WTC11 (cell line): ENCODE data around the gene HECTD4. TPM values are rescaled to one million over a fixed set of nuclear protein-coding genes. Genes with fewer than 3 reads are reported as not detected.

Source experiments
- ATAC-seq: fragments of 200-7000 bp; cut with Tn5 transposase; 2 replicates; pipeline ENCODE4 v1.10.0; 2021; ENCODE audit warnings: mild to moderate bottlenecking, moderate library complexity
- CTCF ChIA-PET: fragments of 300-600 bp; sonication (Branson Sonifier 250); formaldehyde crosslinking; loops from one replicate; lab custom pipeline; 2021; ENCODE audit warnings: antibody characterized with exemption; lab: Charles Lee
- POLR2A ChIA-PET: fragments of 350-600 bp; sonication (Branson Sonifier 250); formaldehyde crosslinking; loops from one replicate; lab custom pipeline; 2021; ENCODE audit warnings: antibody characterized with exemption; lab: Charles Lee
- DNase-seq: peaks from one replicate; pipeline ENCODE4 v3.0.0; 2021; ENCODE audit warnings: low spot score
- H3K27ac Mint-ChIP-seq: 2 replicates; pipeline ENCODE4 v1.8.0; 2021; ENCODE audit warnings: mixed read lengths
- H3K27me3 Mint-ChIP-seq: 2 replicates; pipeline ENCODE4 v1.8.0; 2021; ENCODE audit warnings: low read depth, mild to moderate bottlenecking, moderate library complexity, mixed read lengths
- H3K36me3 Mint-ChIP-seq: 2 replicates; pipeline ENCODE4 v1.8.0; 2021; ENCODE audit warnings: mixed read lengths
- H3K4me1 Mint-ChIP-seq: 2 replicates; pipeline ENCODE4 v1.8.0; 2022; ENCODE audit warnings: mixed read lengths
- H3K4me3 Mint-ChIP-seq: 2 replicates; pipeline ENCODE4 v1.8.0; 2021; ENCODE audit warnings: mild to moderate bottlenecking, moderate library complexity, mixed read lengths
- H3K9me3 Mint-ChIP-seq: 2 replicates; pipeline ENCODE4 v1.8.0; 2021; ENCODE audit warnings: mixed read lengths
- ETV6 ChIP-seq: sonication (generic); formaldehyde crosslinking; IDR thresholded peaks from 2 replicates; pipeline ENCODE4 v1.8.1; 2022; ENCODE audit warnings: mild to moderate bottlenecking, missing genetic modification reagents
- FOXK1 ChIP-seq: sonication (generic); formaldehyde crosslinking; IDR thresholded peaks from 2 replicates; pipeline ENCODE4 v1.8.0; 2022; ENCODE audit warnings: mild to moderate bottlenecking, moderate library complexity, missing genetic modification reagents
- IRF2 ChIP-seq: sonication (generic); formaldehyde crosslinking; IDR thresholded peaks from 2 replicates; pipeline ENCODE4 v1.8.0; 2022; ENCODE audit warnings: low read depth, missing genetic modification reagents, borderline replicate concordance
- JAZF1 ChIP-seq: fragments of 250-450 bp; sonication (Bioruptor Pico); IDR thresholded peaks from 2 replicates; pipeline ENCODE4 v1.9.0; 2021; ENCODE audit warnings: moderate library complexity, mild to moderate bottlenecking, inconsistent platforms
- KAT7 ChIP-seq: sonication (generic); formaldehyde crosslinking; IDR thresholded peaks from 2 replicates; pipeline ENCODE4 v1.8.1; 2023; ENCODE audit warnings: missing genetic modification reagents, mild to moderate bottlenecking, borderline replicate concordance
- NFATC4 ChIP-seq: fragments of 250-450 bp; sonication (Bioruptor Pico); IDR thresholded peaks from 2 replicates; pipeline ENCODE4 v1.9.0; 2021; ENCODE audit warnings: mild to moderate bottlenecking
- NFYB ChIP-seq: sonication (generic); formaldehyde crosslinking; conservative IDR thresholded peaks from 2 replicates; pipeline ENCODE4 v1.8.0; 2022; ENCODE audit warnings: low read depth, missing genetic modification reagents
- OVOL2 ChIP-seq: fragments of 250-450 bp; sonication (Bioruptor Pico); IDR thresholded peaks from 2 replicates; pipeline ENCODE4 v1.9.0; 2021; ENCODE audit warnings: mild to moderate bottlenecking, borderline replicate concordance
- PRDM15 ChIP-seq: sonication (generic); formaldehyde crosslinking; IDR thresholded peaks from 2 replicates; pipeline ENCODE4 v1.8.0; 2022; ENCODE audit warnings: missing genetic modification reagents
- RORB ChIP-seq: fragments of 250-450 bp; sonication (Bioruptor Pico); IDR thresholded peaks from 2 replicates; pipeline ENCODE4 v1.9.0; 2021; ENCODE audit warnings: mild to moderate bottlenecking
- SP1 ChIP-seq: sonication (generic); formaldehyde crosslinking; conservative IDR thresholded peaks from 2 replicates; pipeline ENCODE4 v1.8.1; 2022; ENCODE audit warnings: missing genetic modification reagents
- STAT6 ChIP-seq: sonication (generic); formaldehyde crosslinking; conservative IDR thresholded peaks from 2 replicates; pipeline ENCODE4 v1.8.1; 2023; ENCODE audit warnings: mild to moderate bottlenecking, low read depth, missing genetic modification reagents, moderate library complexity
- TCF7 ChIP-seq: sonication (generic); formaldehyde crosslinking; IDR thresholded peaks from 2 replicates; pipeline ENCODE4 v1.8.0; 2022; ENCODE audit warnings: mild to moderate bottlenecking, low read depth, missing genetic modification reagents, moderate library complexity
- USF1 ChIP-seq: sonication (generic); formaldehyde crosslinking; IDR thresholded peaks from 2 replicates; pipeline ENCODE4 v1.8.0; 2022; ENCODE audit warnings: mild to moderate bottlenecking, missing genetic modification reagents
- ZNF232 ChIP-seq: sonication (generic); formaldehyde crosslinking; IDR thresholded peaks from 2 replicates; pipeline ENCODE4 v1.8.0; 2022; ENCODE audit warnings: mild to moderate bottlenecking, missing genetic modification reagents
- ZNF281 ChIP-seq: sonication (generic); formaldehyde crosslinking; IDR thresholded peaks from 2 replicates; pipeline ENCODE4 v1.8.0; 2023; ENCODE audit warnings: mild to moderate bottlenecking, missing genetic modification reagents
- ZNF423 ChIP-seq: fragments of 250-450 bp; sonication (Bioruptor Pico); IDR thresholded peaks from 2 replicates; pipeline ENCODE4 v2.1.2; 2022; ENCODE audit warnings: mild to moderate bottlenecking, moderate library complexity
- total RNA-seq: library from RNA; stranded (reverse); gene quantifications from 3 replicates; pipeline ENCODE4 v1.2.3, GENCODE V29; 2021
- TF ChIP-seq, protein P1 (sequence below): sonication (generic); formaldehyde crosslinking; IDR thresholded peaks from 2 replicates; pipeline ENCODE4 v1.8.1; 2023; ENCODE audit warnings: mild to moderate bottlenecking, missing genetic modification reagents
- TF ChIP-seq, protein P2 (sequence below): fragments of 250-450 bp; sonication (Bioruptor Pico); conservative IDR thresholded peaks from 2 replicates; pipeline ENCODE4 v1.9.0; 2021; ENCODE audit warnings: mild to moderate bottlenecking
- TF ChIP-seq, protein P3 (sequence below): fragments of 250-450 bp; sonication (Bioruptor Pico); IDR thresholded peaks from 2 replicates; pipeline ENCODE4 v1.9.0; 2021; ENCODE audit warnings: mild to moderate bottlenecking

Gene HECTD4
- total RNA-seq, 1 experiment from 2014 or later = 31.7 TPM

DNA sequence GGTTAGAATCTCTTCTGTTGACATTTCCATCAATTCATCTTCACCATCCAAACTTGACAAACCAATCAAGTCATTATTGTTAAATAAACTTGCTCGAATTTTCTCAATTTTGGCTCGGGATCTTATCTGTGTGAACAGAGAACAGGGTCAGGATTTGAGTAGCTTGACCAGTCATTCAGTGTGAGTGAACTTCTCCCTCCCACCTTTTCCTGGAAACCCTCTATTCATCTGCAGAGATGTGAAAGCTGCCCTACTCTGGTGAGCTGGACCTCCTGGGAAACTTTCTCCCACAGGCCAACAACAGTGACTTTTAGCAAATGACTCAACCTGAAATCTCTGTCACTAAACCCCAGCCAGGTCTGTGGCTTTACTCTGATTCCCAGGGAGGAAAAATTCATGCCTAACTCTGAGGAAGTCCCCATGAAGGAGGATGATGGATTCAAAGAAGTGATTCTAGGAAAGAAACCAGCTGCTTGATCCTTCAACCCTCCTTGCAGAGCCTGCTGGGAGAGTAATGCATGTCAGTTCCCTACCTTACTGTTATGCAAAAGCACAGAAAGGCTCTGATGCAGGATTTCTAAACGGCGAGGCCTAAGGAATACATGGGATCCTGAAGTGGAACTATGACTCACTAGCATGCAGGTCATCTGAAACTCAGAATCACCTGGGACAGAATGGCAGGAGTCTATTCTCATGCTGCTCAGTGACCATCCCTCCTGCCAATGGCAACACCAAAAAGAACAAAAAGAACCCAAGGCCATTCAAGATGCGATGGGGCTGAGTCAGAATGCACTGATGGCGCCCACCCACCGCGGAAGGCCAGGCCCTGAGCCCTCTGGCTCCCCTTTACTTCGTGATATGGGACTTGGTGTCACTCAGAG, 198.8 kb downstream of the HECTD4 start:
- H3K4me3 Mint-ChIP-seq = no peak overlapping the region
- POLR2A ChIA-PET = no interaction called here
- peaks cover 17% of the 10 kb centered on the region for H3K4me1 Mint-ChIP-seq
- DNase-seq (no peak), ATAC-seq (peak; percentile 58)
- no peaks in the 10 kb centered on the region for H3K9me3 Mint-ChIP-seq
- peaks cover 10% of the 10 kb centered on the region for H3K36me3 Mint-ChIP-seq
- H3K27me3 Mint-ChIP-seq = no peaks in the 10 kb centered on the region
- CTCF ChIA-PET = interaction anchor here (0.9 to 1.9 kb wide), 4 partner anchors 15 to 204 kb away, joined by 3 to 13 read pairs (median 4); no protein-coding TSS in a partner anchor
- H3K27ac Mint-ChIP-seq = peak overlapping the region; percentile 82
- no peak for TF ChIP-seq USF1 (CRISPR knock-in tag)
- TF ChIP-seq FOXK1 (CRISPR knock-in tag) = no peak
- TF ChIP-seq IRF2 (CRISPR knock-in tag) = no peak
- TF ChIP-seq STAT6 = no peak
- TF ChIP-seq TCF7 (CRISPR knock-in tag) = no peak

DNA sequence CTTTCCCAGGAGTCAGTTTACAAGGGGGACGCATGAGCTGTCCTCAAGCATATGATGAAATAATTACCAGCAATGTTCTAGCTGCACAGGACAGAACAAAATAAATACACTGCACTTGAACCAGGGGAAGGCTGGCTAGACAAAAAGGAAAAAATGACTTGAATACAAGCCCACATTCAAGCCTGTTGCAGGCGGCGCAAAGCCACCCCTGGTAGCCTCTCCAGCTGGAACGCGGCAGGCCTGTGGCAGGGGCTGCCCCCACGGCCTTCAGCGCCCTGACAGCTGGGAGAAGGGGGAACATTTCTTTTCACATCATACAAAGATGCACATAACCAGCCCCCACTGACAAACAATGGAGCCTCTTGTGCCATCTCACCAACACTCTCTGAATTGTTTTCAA, 199.7 kb downstream of the HECTD4 start:
- no peak for DNase-seq
- no peak for TF ChIP-seq SP1 (CRISPR knock-in tag)
- no peak for TF ChIP-seq NFATC4 (CRISPR knock-in tag)
- TF ChIP-seq, protein P1, sequence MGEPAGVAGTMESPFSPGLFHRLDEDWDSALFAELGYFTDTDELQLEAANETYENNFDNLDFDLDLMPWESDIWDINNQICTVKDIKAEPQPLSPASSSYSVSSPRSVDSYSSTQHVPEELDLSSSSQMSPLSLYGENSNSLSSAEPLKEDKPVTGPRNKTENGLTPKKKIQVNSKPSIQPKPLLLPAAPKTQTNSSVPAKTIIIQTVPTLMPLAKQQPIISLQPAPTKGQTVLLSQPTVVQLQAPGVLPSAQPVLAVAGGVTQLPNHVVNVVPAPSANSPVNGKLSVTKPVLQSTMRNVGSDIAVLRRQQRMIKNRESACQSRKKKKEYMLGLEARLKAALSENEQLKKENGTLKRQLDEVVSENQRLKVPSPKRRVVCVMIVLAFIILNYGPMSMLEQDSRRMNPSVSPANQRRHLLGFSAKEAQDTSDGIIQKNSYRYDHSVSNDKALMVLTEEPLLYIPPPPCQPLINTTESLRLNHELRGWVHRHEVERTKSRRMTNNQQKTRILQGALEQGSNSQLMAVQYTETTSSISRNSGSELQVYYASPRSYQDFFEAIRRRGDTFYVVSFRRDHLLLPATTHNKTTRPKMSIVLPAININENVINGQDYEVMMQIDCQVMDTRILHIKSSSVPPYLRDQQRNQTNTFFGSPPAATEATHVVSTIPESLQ (CRISPR knock-in tag) = no peak
- no peak for TF ChIP-seq ETV6 (CRISPR knock-in tag)
- TF ChIP-seq, protein P2, sequence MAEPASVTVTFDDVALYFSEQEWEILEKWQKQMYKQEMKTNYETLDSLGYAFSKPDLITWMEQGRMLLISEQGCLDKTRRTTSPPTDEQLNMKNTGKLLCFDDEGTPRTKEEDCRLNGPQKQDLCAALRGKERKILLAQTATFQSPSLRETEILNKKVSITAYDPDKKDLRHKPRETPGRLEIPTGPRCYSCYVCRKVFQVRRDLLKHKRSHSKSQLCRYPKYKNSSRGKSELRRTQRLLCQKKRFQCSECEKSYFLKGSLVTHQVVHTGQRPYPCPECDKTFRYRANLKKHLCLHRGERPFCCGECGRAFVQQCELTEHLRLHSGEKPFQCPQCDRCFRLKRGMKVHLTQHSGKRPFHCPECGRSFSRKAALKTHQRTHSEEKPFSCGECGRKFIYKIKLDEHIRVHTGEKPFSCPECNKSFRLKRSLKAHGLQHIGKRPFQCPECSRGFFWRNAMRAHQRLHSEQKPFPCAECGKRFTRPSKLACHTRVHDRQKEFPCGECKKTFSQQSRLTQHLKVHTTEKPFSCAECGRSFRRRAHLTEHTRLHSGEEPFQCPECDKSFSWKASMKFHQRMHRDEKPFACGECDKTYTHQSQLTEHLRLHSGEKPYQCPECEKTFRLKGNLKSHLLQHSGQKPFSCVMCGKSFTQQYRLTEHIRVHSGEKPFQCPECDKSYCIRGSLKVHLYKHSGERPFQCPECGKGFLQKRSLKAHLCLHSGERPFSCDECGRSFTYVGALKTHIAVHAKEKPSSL (CRISPR knock-in tag) = no peak
- TF ChIP-seq ZNF281 = no peak
- no peak for TF ChIP-seq ZNF232 (CRISPR knock-in tag)
- TF ChIP-seq PRDM15 (CRISPR knock-in tag) = no peak
- TF ChIP-seq KAT7 = no peak
- no peak for TF ChIP-seq OVOL2
- TF ChIP-seq, protein P3, sequence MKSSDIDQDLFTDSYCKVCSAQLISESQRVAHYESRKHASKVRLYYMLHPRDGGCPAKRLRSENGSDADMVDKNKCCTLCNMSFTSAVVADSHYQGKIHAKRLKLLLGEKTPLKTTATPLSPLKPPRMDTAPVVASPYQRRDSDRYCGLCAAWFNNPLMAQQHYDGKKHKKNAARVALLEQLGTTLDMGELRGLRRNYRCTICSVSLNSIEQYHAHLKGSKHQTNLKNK (CRISPR knock-in tag) = no peak
- TF ChIP-seq JAZF1 = no peak
- TF ChIP-seq ZNF423 (CRISPR knock-in tag) = no peak
- TF ChIP-seq NFYB (CRISPR knock-in tag) = no peak
- TF ChIP-seq RORB (CRISPR knock-in tag) = no peak

More for the DNA sequence above, 199.7 kb downstream of the HECTD4 start:
- ChIA-PET CTCF (interaction anchor here (1.3 to 1.9 kb wide), 2 partner anchors 16 to 56 kb away, joined by 3 to 13 read pairs; no protein-coding TSS in a partner anchor), POLR2A (no interaction called here)
- Mint-ChIP-seq H3K36me3 (peaks cover 10% of the 10 kb centered on the region), H3K4me1 (peaks cover 17% of the 10 kb centered on the region), H3K27me3 (no peaks in the 10 kb centered on the region), H3K4me3 (no peak overlapping the region), H3K27ac (no peak overlapping the region), H3K9me3 (no peaks in the 10 kb centered on the region)
- no peak for ATAC-seq
